ENCODE results near the gene MAPK8IP3.

MAPK8IP3 gene

DNA sequence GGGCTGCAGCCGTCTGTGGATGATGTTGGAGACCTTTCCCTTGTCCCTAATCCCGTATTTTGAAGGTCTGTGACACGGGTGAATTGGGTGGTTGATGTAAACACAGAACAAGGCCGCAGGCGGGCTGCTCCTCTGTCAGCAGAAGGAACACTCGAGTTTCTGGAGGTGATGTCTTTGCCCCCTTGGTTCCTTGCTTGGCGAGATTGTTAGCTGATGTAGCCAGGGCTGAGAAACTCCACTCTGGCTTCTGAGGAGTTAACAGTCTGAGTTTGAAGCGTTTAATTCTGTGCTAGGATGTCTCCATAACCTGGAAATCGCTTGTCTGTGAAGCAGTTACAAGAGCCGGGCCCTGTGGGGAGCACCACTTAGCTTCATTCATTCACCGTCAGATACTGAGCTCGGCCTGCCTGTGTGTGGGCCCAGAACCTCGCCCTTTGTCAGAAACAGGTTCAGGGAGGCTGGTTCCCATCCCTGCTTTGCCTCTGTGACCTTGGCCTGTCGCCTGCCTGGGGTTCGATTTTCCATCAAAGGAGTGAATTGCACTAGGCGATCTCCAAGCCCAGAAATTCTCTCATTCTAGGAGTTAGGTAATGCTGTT is 1.3 kb downstream of the MAPK8IP3 start:
- Histone ChIP-seq H2AFZ (ENCODE audit: low read depth, low read length) (no peak overlapping the region), H3K9ac (ENCODE audit: low read length) (peak overlapping the region; percentile 91), H3K14ac (ENCODE audit: low read length in 2 of 2) (no peak overlapping the region), H3K18ac (ENCODE audit: low read depth in 1 of 2, low read length in 2 of 2) (peak overlapping the region in 1 of 2 experiments; percentile 70), H3K27me3 (ENCODE audit: control insufficient read depth in 1 of 2, insufficient read depth in 1 of 2, low read length in 2 of 2) (no peaks in the 10 kb centered on the region), H3K4me2 (ENCODE audit: low read length, poor library complexity, severe bottlenecking) (peak overlapping the region; percentile 64), H3K79me1 (replicated peaks; ENCODE audit: low read length, poor library complexity, severe bottlenecking) (peaks cover 3% of the 10 kb centered on the region), H3K9me3 (ENCODE audit: control insufficient read depth, low read length) (no peaks in the 10 kb centered on the region), H4K91ac (ENCODE audit: low read length) (no peak overlapping the region), H3K4ac (ENCODE audit: low read depth in 1 of 2, low read length in 2 of 2) (peak overlapping the region in 1 of 2 experiments; percentile 81), H3K27ac (ENCODE audit: low read length, poor library complexity, severe bottlenecking) (no peak overlapping the region), H3K4me3 (ENCODE audit: insufficient read depth in 1 of 2, low read depth in 1 of 2, low read length in 2 of 2) (peak overlapping the region; percentile 84 to 93), H2AK5ac (ENCODE audit: low read length, severe bottlenecking) (no peak overlapping the region), H2BK15ac (ENCODE audit: low read depth, poor library complexity, severe bottlenecking) (no peak overlapping the region), H3K4me1 (ENCODE audit: control insufficient read depth, insufficient read depth, low read depth, low read length) (peaks cover 22% of the 10 kb centered on the region), H2BK12ac (ENCODE audit: low read length in 2 of 2) (peak overlapping the region in 1 of 2 experiments; percentile 4), H3K23ac (ENCODE audit: low read length in 2 of 2) (peak overlapping the region in 1 of 2 experiments; percentile 96), H4K8ac (ENCODE audit: low read length) (no peak overlapping the region), H2BK120ac (ENCODE audit: low read depth, low read length) (no peak overlapping the region), H2BK5ac (ENCODE audit: low read depth, low read length, poor library complexity, severe bottlenecking) (no peak overlapping the region), H3K36me3 (ENCODE audit: control insufficient read depth in 1 of 2, insufficient read depth in 2 of 2, low read depth in 1 of 2, low read length in 2 of 2) (peaks cover 6 to 15% of the 10 kb centered on the region in 2 experiments)
- WGBS: 28% methylated on average over 16 of the region's 16 CpGs
- DNase-seq: peak; percentile 62

DNA sequence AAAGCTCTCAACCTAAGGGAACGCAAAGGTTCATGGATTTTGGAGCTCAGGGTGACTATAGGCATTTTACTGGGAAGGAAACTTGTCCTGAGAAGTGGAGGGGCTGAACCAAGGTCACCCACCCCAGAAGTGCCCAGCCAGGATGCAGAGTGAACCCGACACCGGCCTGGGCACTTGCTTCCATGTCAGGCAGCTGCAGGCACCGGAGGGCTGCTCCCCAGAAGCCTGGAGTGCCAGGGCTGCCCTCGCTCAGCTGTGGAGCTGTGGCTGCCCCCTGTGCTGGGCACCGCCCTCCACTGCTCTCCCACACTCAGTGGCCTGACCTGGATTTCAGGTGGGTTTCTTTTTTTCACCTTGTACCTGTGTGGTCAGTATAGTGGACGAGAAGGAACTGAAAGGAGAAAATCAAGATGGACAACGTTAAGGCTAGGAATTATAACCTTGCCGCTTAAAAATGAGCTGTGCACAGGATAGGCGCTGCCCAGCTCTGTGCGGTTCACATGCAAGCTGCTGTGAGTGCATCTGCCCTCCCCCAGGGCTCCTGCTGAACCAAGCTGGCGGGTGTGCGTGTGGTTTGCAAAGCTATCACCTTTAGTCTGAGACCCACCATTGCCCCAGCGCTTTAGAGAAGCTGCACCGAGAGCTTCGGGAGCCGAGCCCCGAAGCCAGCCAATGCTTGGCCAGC is 2.2 kb downstream of the MAPK8IP3 start:
- H2AFZ ChIP-seq (ENCODE audit: low read depth, low read length): no peak overlapping the region
- H3K4me2 ChIP-seq (ENCODE audit: low read length, poor library complexity, severe bottlenecking): no peak overlapping the region
- no peak overlapping the region for H2BK12ac ChIP-seq (ENCODE audit: low read length in 2 of 2)
- peak overlapping the region; percentile 91 for H3K9ac ChIP-seq (ENCODE audit: low read length)
- H3K18ac ChIP-seq (ENCODE audit: low read depth in 1 of 2, low read length in 2 of 2): no peak overlapping the region
- no peak overlapping the region for H3K23ac ChIP-seq (ENCODE audit: low read length in 2 of 2)
- H3K27ac ChIP-seq (ENCODE audit: low read length, poor library complexity, severe bottlenecking): no peak overlapping the region
- H2BK5ac ChIP-seq (ENCODE audit: low read depth, low read length, poor library complexity, severe bottlenecking): no peak overlapping the region
- H3K9me3 ChIP-seq (ENCODE audit: control insufficient read depth, low read length): no peaks in the 10 kb centered on the region
- no peak overlapping the region for H4K91ac ChIP-seq (ENCODE audit: low read length)
- no peak overlapping the region for H2BK120ac ChIP-seq (ENCODE audit: low read depth, low read length)
- no peaks in the 10 kb centered on the region for H3K27me3 ChIP-seq (ENCODE audit: control insufficient read depth in 1 of 2, insufficient read depth in 1 of 2, low read length in 2 of 2)
- H3K14ac ChIP-seq (ENCODE audit: low read length in 2 of 2): no peak overlapping the region
- no peak for DNase-seq
- whole genome bisulfite sequencing: 96% methylated on average over 18 of the region's 18 CpGs
- no peak overlapping the region for H4K8ac ChIP-seq (ENCODE audit: low read length)
- H2AK5ac ChIP-seq (ENCODE audit: low read length, severe bottlenecking): no peak overlapping the region
- peaks cover 0 to 13% of the 10 kb centered on the region in 2 experiments for H3K36me3 ChIP-seq (ENCODE audit: control insufficient read depth in 1 of 2, insufficient read depth in 2 of 2, low read depth in 1 of 2, low read length in 2 of 2)
- peaks cover 6% of the 10 kb centered on the region for H3K79me1 ChIP-seq (replicated peaks; ENCODE audit: low read length, poor library complexity, severe bottlenecking)
- peak overlapping the region in 1 of 2 experiments; percentile 93 for H3K4me3 ChIP-seq (ENCODE audit: insufficient read depth in 1 of 2, low read depth in 1 of 2, low read length in 2 of 2)
- no peak overlapping the region for H3K4ac ChIP-seq (ENCODE audit: low read depth in 1 of 2, low read length in 2 of 2)
- peaks cover 31% of the 10 kb centered on the region for H3K4me1 ChIP-seq (ENCODE audit: control insufficient read depth, insufficient read depth, low read depth, low read length)
- no peak overlapping the region for H2BK15ac ChIP-seq (ENCODE audit: low read depth, poor library complexity, severe bottlenecking)

DNA sequence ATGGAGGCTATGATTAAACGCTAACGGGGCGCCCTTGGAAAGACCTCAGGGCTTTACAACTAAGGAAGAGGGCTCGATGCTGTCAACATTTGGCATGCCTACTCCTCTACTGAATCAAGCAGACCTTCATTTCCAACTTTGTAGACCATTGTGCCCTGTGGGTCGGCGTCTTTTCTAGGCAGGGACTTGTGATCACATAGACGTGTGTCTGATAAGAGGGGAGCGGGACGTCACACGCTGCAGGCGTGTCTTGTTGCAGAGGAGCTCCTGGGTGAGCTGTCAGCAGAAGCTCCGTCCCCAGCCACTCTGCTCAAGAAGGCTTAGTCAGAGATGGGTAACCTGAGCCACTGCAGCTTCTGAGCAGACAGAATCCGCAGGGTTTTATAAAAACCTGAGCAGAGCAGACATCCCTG is 2.8 kb downstream of the MAPK8IP3 start:
- Histone ChIP-seq H3K4me2 (ENCODE audit: low read length, poor library complexity, severe bottlenecking) (no peak overlapping the region), H3K27ac (ENCODE audit: low read length, poor library complexity, severe bottlenecking) (no peak overlapping the region), H2BK15ac (ENCODE audit: low read depth, poor library complexity, severe bottlenecking) (no peak overlapping the region), H3K4me3 (ENCODE audit: insufficient read depth in 1 of 2, low read depth in 1 of 2, low read length in 2 of 2) (peak overlapping the region in 1 of 2 experiments; percentile 93), H3K14ac (ENCODE audit: low read length in 2 of 2) (no peak overlapping the region), H3K9me3 (ENCODE audit: control insufficient read depth, low read length) (no peaks in the 10 kb centered on the region), H2BK5ac (ENCODE audit: low read depth, low read length, poor library complexity, severe bottlenecking) (no peak overlapping the region), H3K27me3 (ENCODE audit: control insufficient read depth in 1 of 2, insufficient read depth in 1 of 2, low read length in 2 of 2) (no peaks in the 10 kb centered on the region), H2AFZ (ENCODE audit: low read depth, low read length) (no peak overlapping the region), H3K18ac (ENCODE audit: low read depth in 1 of 2, low read length in 2 of 2) (no peak overlapping the region), H2BK12ac (ENCODE audit: low read length in 2 of 2) (no peak overlapping the region), H4K8ac (ENCODE audit: low read length) (no peak overlapping the region), H3K9ac (ENCODE audit: low read length) (peak overlapping the region; percentile 91), H3K36me3 (ENCODE audit: control insufficient read depth in 1 of 2, insufficient read depth in 2 of 2, low read depth in 1 of 2, low read length in 2 of 2) (peaks cover 0 to 13% of the 10 kb centered on the region in 2 experiments), H3K4me1 (ENCODE audit: control insufficient read depth, insufficient read depth, low read depth, low read length) (peaks cover 35% of the 10 kb centered on the region), H2AK5ac (ENCODE audit: low read length, severe bottlenecking) (no peak overlapping the region), H3K23ac (ENCODE audit: low read length in 2 of 2) (peak overlapping the region in 1 of 2 experiments; percentile 23), H4K91ac (ENCODE audit: low read length) (no peak overlapping the region), H3K4ac (ENCODE audit: low read depth in 1 of 2, low read length in 2 of 2) (no peak overlapping the region), H2BK120ac (ENCODE audit: low read depth, low read length) (no peak overlapping the region), H3K79me1 (replicated peaks; ENCODE audit: low read length, poor library complexity, severe bottlenecking) (peaks cover 6% of the 10 kb centered on the region)
- no peak for DNase-seq
- 92% methylated on average over 13 of the region's 13 CpGs for WGBS

DNA sequence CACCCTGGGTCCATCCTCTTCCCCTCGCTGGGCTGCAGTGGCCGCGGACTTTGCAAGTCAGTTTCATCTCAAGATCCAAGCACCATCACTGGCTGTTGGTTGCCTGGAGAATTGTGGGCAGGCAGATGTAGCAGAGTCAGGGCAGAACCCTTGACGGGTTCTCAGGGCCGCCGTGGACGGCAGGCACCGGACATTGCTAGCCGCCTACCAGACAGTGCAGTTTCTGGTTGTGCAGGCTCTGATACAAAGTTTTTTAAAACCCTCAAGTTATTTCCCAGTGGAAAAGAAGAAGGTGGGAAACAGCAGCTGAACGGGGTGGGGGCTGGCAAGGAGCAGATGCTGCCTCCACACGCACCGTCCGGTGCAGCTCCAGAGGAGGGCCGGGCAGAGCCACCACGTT is 3.4 kb downstream of the MAPK8IP3 start:
- no peak overlapping the region for H2BK120ac ChIP-seq (ENCODE audit: low read depth, low read length)
- no peak overlapping the region for H4K91ac ChIP-seq (ENCODE audit: low read length)
- no peak overlapping the region for H2BK12ac ChIP-seq (ENCODE audit: low read length in 2 of 2)
- no peak overlapping the region for H2AFZ ChIP-seq (ENCODE audit: low read depth, low read length)
- peaks cover 41% of the 10 kb centered on the region for H3K4me1 ChIP-seq (ENCODE audit: control insufficient read depth, insufficient read depth, low read depth, low read length)
- H3K27me3 ChIP-seq (ENCODE audit: control insufficient read depth in 1 of 2, insufficient read depth in 1 of 2, low read length in 2 of 2): no peaks in the 10 kb centered on the region
- H3K27ac ChIP-seq (ENCODE audit: low read length, poor library complexity, severe bottlenecking): no peak overlapping the region
- no peak overlapping the region for H3K14ac ChIP-seq (ENCODE audit: low read length in 2 of 2)
- H3K36me3 ChIP-seq (ENCODE audit: control insufficient read depth in 1 of 2, insufficient read depth in 2 of 2, low read depth in 1 of 2, low read length in 2 of 2): peaks cover 0 to 10% of the 10 kb centered on the region in 2 experiments
- H2AK5ac ChIP-seq (ENCODE audit: low read length, severe bottlenecking): no peak overlapping the region
- no peak overlapping the region for H2BK15ac ChIP-seq (ENCODE audit: low read depth, poor library complexity, severe bottlenecking)
- no peaks in the 10 kb centered on the region for H3K9me3 ChIP-seq (ENCODE audit: control insufficient read depth, low read length)
- H3K79me1 ChIP-seq (replicated peaks; ENCODE audit: low read length, poor library complexity, severe bottlenecking): peaks cover 8% of the 10 kb centered on the region
- no peak overlapping the region for H3K4me2 ChIP-seq (ENCODE audit: low read length, poor library complexity, severe bottlenecking)
- H3K4ac ChIP-seq (ENCODE audit: low read depth in 1 of 2, low read length in 2 of 2): no peak overlapping the region
- no peak overlapping the region for H4K8ac ChIP-seq (ENCODE audit: low read length)
- peak overlapping the region in 1 of 2 experiments; percentile 93 for H3K4me3 ChIP-seq (ENCODE audit: insufficient read depth in 1 of 2, low read depth in 1 of 2, low read length in 2 of 2)
- WGBS: 97% methylated on average over 13 of the region's 15 CpGs
- no peak overlapping the region for H2BK5ac ChIP-seq (ENCODE audit: low read depth, low read length, poor library complexity, severe bottlenecking)
- DNase-seq: no peak
- no peak overlapping the region for H3K23ac ChIP-seq (ENCODE audit: low read length in 2 of 2)
- peak overlapping the region; percentile 91 for H3K9ac ChIP-seq (ENCODE audit: low read length)
- no peak overlapping the region for H3K18ac ChIP-seq (ENCODE audit: low read depth in 1 of 2, low read length in 2 of 2)

All from mesenchymal stem cell (in vitro differentiated cells and primary cell).